GM13976 (cell line): ENCODE measurements around the gene PDIK1L.

Experiments used
- DNase-seq: peaks from one replicate; pipeline ENCODE4 v3.0.0; 2012; ENCODE audit warnings: low spot score
- CTCF ChIP-seq: IDR thresholded peaks from 2 replicates; pipeline ENCODE4 v1.5.1; 2012; ENCODE audit warnings: borderline replicate concordance, mild to moderate bottlenecking; ENCODE audit not compliant: insufficient read depth; ENCODE audit errors: extremely low read depth, missing control alignments, control extremely low read depth
- in situ Hi-C: fragments of 300-500 bp; cut with MboI; formaldehyde crosslinking; loops from one replicate; pipeline ENCODE4 v1.12.0; 2022; ENCODE audit warnings: low sequenced_read_pairs, mixed read lengths, inconsistent platforms; ENCODE audit not compliant: unreplicated experiment

PDIK1L gene

GRCh38 chr1:26134466-26134865 lies 22.8 kb downstream of the PDIK1L start:
- DNase-seq = no peak
- in situ Hi-C loops = no loop called here

DNA sequence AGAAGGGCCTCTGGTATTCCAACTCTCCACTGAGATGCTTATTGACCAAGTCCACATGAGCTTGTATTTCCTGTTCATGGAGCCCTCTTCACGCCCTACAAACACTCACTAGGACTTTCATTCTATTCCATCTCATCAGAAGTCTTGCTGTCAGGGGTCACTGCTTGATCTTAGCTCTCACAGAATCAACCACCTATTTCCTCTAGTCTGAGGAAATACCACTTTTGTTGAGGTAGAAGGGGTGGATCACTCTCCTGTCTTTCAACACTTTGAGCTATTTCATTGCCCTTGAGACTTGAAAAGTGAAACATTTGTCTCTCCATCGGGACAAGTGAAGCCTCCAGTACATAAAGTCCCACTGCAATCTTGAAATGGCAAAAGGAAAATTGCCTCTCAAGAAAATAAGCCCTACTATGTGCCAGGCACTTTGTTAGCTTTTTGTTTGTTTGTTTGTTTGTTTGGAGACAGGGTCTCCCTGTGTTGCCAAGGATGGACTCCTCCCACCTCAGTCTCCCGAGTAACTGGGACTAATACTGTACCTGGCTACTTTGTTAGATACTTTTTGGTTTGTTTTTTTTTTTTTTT lies 27.4 kb downstream of the PDIK1L start:
- in situ Hi-C loops = no loop called here
- DNase-seq = no peak
- TF ChIP-seq CTCF = no peak

More at GRCh38 chr1:26134466-26134865, 22.8 kb downstream of the PDIK1L start:
- no peak for TF ChIP-seq CTCF

GRCh38 chr1:26142159-26142558 lies 30.5 kb downstream of the PDIK1L start:
- DNase-seq = no peak
- in situ Hi-C loops = no loop called here
- TF ChIP-seq CTCF = no peak

- peak; percentile 80 for DNase-seq
- TF ChIP-seq CTCF = peak; percentile 47
- in situ Hi-C loops = loop anchor here (5.0 kb wide), 1 partner anchor 38 kb away; no protein-coding TSS in a partner anchor
Observed at GRCh38 chr1:26145041-26145959, 33.7 kb downstream of the PDIK1L start.

- TF ChIP-seq CTCF = no peak
- in situ Hi-C loops = loop anchor here (5.0 kb wide), 1 partner anchor 39 kb away; no protein-coding TSS in a partner anchor
- no peak for DNase-seq
Observed at GRCh38 chr1:26145960-26146294, 34.3 kb downstream of the PDIK1L start.

DNA sequence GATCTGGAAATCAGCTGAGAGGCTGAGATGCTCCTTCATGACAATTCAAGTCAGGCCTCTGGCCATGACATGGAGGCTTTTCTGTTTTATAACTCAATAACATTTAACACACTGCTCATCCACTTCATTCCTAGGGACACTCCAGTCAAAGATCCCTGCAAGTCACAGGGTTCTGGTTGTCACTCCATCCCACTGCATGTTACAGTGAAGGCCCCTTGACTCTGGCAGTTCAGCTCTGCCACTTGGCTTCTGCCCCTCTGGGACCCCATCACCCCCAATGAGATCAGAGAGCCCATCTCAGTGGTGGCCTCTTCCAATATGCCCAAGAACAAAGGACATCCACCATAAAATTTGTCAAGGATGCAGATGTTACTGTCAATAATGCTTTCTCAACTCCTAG lies 37.3 kb downstream of the PDIK1L start:
- no peak for DNase-seq
- TF ChIP-seq CTCF = no peak
- in situ Hi-C loops = loop anchor here (5.0 kb wide), 1 partner anchor 42 kb away; no protein-coding TSS in a partner anchor
